SK-N-SH (cell line): ENCODE results near the gene XIST. TPM values are rescaled to one million over a fixed set of nuclear protein-coding genes. Genes with fewer than 3 reads are reported as not detected.

Source experiments
- CTCF ChIA-PET: fragments of 300-600, 350-600 bp; formaldehyde crosslinking; extraction: SDS; loops from one replicate; lab custom pipeline; 2021; lab: Yijun Ruan, JAX
- POLR2A ChIA-PET: fragments of 350-600 bp; sonication (Branson Sonifier 250); formaldehyde crosslinking; extraction: SDS; loops from one replicate; lab custom pipeline; 2020; ENCODE audit warnings: antibody characterized with exemption, inconsistent platforms; lab: Yijun Ruan, JAX
- DNase-seq: peaks from one replicate; pipeline ENCODE4 v3.0.0; 2012
- H2AFZ ChIP-seq: fragments of 200-600 bp; sonication (generic); 2 replicates; pipeline ENCODE4 v1.8.1; 2016; ENCODE audit warnings: antibody characterized with exemption, mild to moderate bottlenecking, low read depth
- H3F3A ChIP-seq: fragments of 200-600 bp; sonication (generic); replicated peaks from 2 replicates; pipeline ENCODE3; 2016; ENCODE audit warnings: antibody characterized with exemption, mild to moderate bottlenecking; ENCODE audit not compliant: insufficient read depth
- H3K27ac ChIP-seq, 2 experiments: fragments of 200-500 bp in 1 of 2; fragments of 200-600 bp in 1 of 2; sonication (Bioruptor generic) in 1 of 2; sonication (generic), shearing (Covaris generic) in 1 of 2; 2 replicates each; pipeline versions ENCODE4 v1.5.1 to v1.6.1; 2014 to 2016; ENCODE audit warnings: low read depth in 2 of 2, inconsistent platforms in 1 of 2, low read length in 1 of 2, mild to moderate bottlenecking in 1 of 2, mixed read lengths in 1 of 2
- H3K27me3 ChIP-seq: fragments of 200-600 bp; sonication (generic), shearing (Covaris generic); 2 replicates; pipeline ENCODE4 v1.6.1; 2016; ENCODE audit warnings: mixed run types; ENCODE audit not compliant: insufficient read depth
- H3K36me3 ChIP-seq, 2 experiments: fragments of 200-500 bp in 1 of 2; fragments of 200-600 bp in 1 of 2; sonication (Bioruptor generic) in 1 of 2; sonication (generic) in 1 of 2; replicated peaks in 1 of 2; 2 replicates each; pipeline versions ENCODE3 to v1.5.1; 2014 to 2016; ENCODE audit warnings: low read length in 1 of 2, mild to moderate bottlenecking in 1 of 2; ENCODE audit not compliant: insufficient read depth in 2 of 2, control insufficient read depth in 1 of 2
- H3K4me1 ChIP-seq, 2 experiments: fragments of 200-500 bp in 1 of 2; fragments of 200-600 bp in 1 of 2; sonication (Bioruptor generic) in 1 of 2; sonication (generic), shearing (Covaris generic) in 1 of 2; 2 replicates each; pipeline versions ENCODE4 v1.5.1 to v1.6.1; 2014 to 2016; ENCODE audit warnings: low read depth in 1 of 2, low read length in 1 of 2, mixed run types in 1 of 2; ENCODE audit not compliant: insufficient read depth in 2 of 2, control insufficient read depth in 1 of 2
- H3K4me2 ChIP-seq: fragments of 200-600 bp; sonication (generic), shearing (Covaris generic); 2 replicates; pipeline ENCODE4 v1.6.1; 2017; ENCODE audit warnings: mixed run types
- H3K4me3 ChIP-seq, 2 experiments: fragments of 200-500 bp in 1 of 2; fragments of 200-600 bp in 1 of 2; sonication (Bioruptor generic) in 1 of 2; sonication (generic), shearing (Covaris generic) in 1 of 2; 2 replicates each; pipeline versions ENCODE4 v1.5.1 to v1.8.1; 2014 to 2016; ENCODE audit warnings: low read depth in 2 of 2, inconsistent platforms in 1 of 2, low read length in 1 of 2, mild to moderate bottlenecking in 1 of 2, mixed read lengths in 1 of 2, moderate library complexity in 1 of 2
- H3K79me2 ChIP-seq: fragments of 200-600 bp; sonication (generic); 2 replicates; pipeline ENCODE4 v1.8.1; 2017; ENCODE audit warnings: mild to moderate bottlenecking; ENCODE audit not compliant: insufficient read depth
- H3K9ac ChIP-seq: fragments of 200-600 bp; sonication (generic); 2 replicates; pipeline ENCODE4 v1.6.1; 2017; ENCODE audit warnings: mixed run types
- H3K9me2 ChIP-seq: fragments of 200-600 bp; sonication (generic); 2 replicates; pipeline ENCODE4 v1.6.1; 2017; ENCODE audit warnings: mixed run types
- H3K9me3 ChIP-seq: fragments of 200-600 bp; sonication (generic); 2 replicates; pipeline ENCODE4 v1.6.1; 2017; ENCODE audit warnings: mixed run types, mild to moderate bottlenecking, moderate library complexity
- H4K20me1 ChIP-seq: fragments of 200-600 bp; sonication (generic); 2 replicates; pipeline ENCODE4 v1.6.1; 2017; ENCODE audit warnings: mild to moderate bottlenecking, mixed run types; ENCODE audit not compliant: insufficient read depth
- CHD2 ChIP-seq: fragments of 150-350 bp; IDR thresholded peaks from 2 replicates; pipeline ENCODE4 v1.6.1; 2018; ENCODE audit warnings: low read length; ENCODE audit not compliant: partially characterized antibody
- CTCF ChIP-seq: fragments of 200-600 bp; sonication (generic); IDR thresholded peaks from 2 replicates; pipeline ENCODE4 v1.6.1; 2017; ENCODE audit warnings: antibody characterized with exemption, mild to moderate bottlenecking, moderate library complexity
- EP300 ChIP-seq, 2 experiments: IDR thresholded peaks; 2 replicates each; pipeline versions ENCODE4 v1.4.0 to v1.6.1; 2012; ENCODE audit warnings: borderline replicate concordance in 1 of 2, low read depth in 1 of 2, low read length in 1 of 2
- EZH2phosphoT487 ChIP-seq: fragments of 200-600 bp; sonication (generic); IDR thresholded peaks from 2 replicates; pipeline ENCODE4 v1.6.1; 2017; ENCODE audit warnings: low read depth, mixed run types, mild to moderate bottlenecking, antibody characterized with exemption, moderate library complexity, borderline replicate concordance
- FOSL2 ChIP-seq: IDR thresholded peaks from 2 replicates; pipeline ENCODE4 v1.4.0; 2012; ENCODE audit warnings: low read depth, mild to moderate bottlenecking, moderate library complexity, borderline replicate concordance
- FOXJ3 ChIP-seq: sonication (generic); formaldehyde crosslinking; IDR thresholded peaks from 2 replicates; pipeline ENCODE4 v1.5.1; 2020; ENCODE audit warnings: mild to moderate bottlenecking, missing genetic modification reagents
- GABPA ChIP-seq: IDR thresholded peaks from 2 replicates; pipeline ENCODE4 v1.4.0; 2012; ENCODE audit warnings: low read depth, mild to moderate bottlenecking
- JUND ChIP-seq: IDR thresholded peaks from 2 replicates; pipeline ENCODE4 v1.4.0; 2012
- MEF2A ChIP-seq: IDR thresholded peaks from 2 replicates; pipeline ENCODE4 v1.4.0; 2012; ENCODE audit warnings: low read depth, borderline replicate concordance
- MXI1 ChIP-seq: IDR thresholded peaks from 2 replicates; pipeline ENCODE4 v1.6.1; 2012; ENCODE audit warnings: mild to moderate bottlenecking, low read depth, low read length, improper control_type of control experiment
- NFIC ChIP-seq: IDR thresholded peaks from 2 replicates; pipeline ENCODE4 v1.4.0; 2012; ENCODE audit warnings: borderline replicate concordance
- POLR2AphosphoS5 ChIP-seq: IDR thresholded peaks from 2 replicates; pipeline ENCODE4 v1.6.1; 2012; ENCODE audit warnings: low read depth, low read length
- RAD21 ChIP-seq: IDR thresholded peaks from 2 replicates; pipeline ENCODE4 v1.6.1; 2012; ENCODE audit warnings: mild to moderate bottlenecking, low read length
- RCOR1 ChIP-seq: fragments of 150-350 bp; IDR thresholded peaks from 2 replicates; pipeline ENCODE4 v1.6.1; 2017; ENCODE audit warnings: antibody characterized with exemption, low read length
- REST ChIP-seq: IDR thresholded peaks from 2 replicates; pipeline ENCODE4 v1.6.1; 2012; ENCODE audit warnings: mild to moderate bottlenecking, low read depth, low read length, moderate library complexity
- RFX5 ChIP-seq: IDR thresholded peaks from 2 replicates; pipeline ENCODE4 v1.6.1; 2012; ENCODE audit warnings: mild to moderate bottlenecking, improper control_type of control experiment, low read length
- SIN3A ChIP-seq: IDR thresholded peaks from 2 replicates; pipeline ENCODE4 v1.6.1; 2012; ENCODE audit warnings: low read depth, mild to moderate bottlenecking, low read length, moderate library complexity, borderline replicate concordance
- TAF1 ChIP-seq: IDR thresholded peaks from 2 replicates; pipeline ENCODE4 v1.6.1; 2012; ENCODE audit warnings: low read depth, mild to moderate bottlenecking, low read length, moderate library complexity, borderline replicate concordance
- USF1 ChIP-seq: IDR thresholded peaks from 2 replicates; pipeline ENCODE4 v1.4.0; 2012; ENCODE audit warnings: low read depth, borderline replicate concordance
- YY1 ChIP-seq: IDR thresholded peaks from 2 replicates; pipeline ENCODE4 v1.4.0; 2012; ENCODE audit warnings: low read depth, mild to moderate bottlenecking
- WGBS: methylation state at CpG from one replicate; pipeline ENCODE4 v1.1.6; 2017; ENCODE audit warnings: low lambda C conversion rate; 5-methylcytosine and 5-hydroxymethylcytosine counted together
- polyA plus RNA-seq, 3 experiments: library from polyadenylated mRNA; depleted of rRNA; stranded (reverse); fragments of >200 nt; gene quantifications; 2 replicates each; pipeline ENCODE4 v1.2.3, GENCODE V29; 2012
- TF ChIP-seq, protein P1 (sequence below): fragments of 150-350 bp; IDR thresholded peaks from 2 replicates; pipeline ENCODE4 v1.6.1; 2017; ENCODE audit warnings: antibody characterized with exemption, low read length, low read depth, borderline replicate concordance
- TF ChIP-seq, protein P2 (sequence below): IDR thresholded peaks from 2 replicates; pipeline ENCODE4 v1.4.0; 2012; ENCODE audit warnings: low read depth, borderline replicate concordance
- TF ChIP-seq, protein P3 (sequence below): fragments of 150-350 bp; IDR thresholded peaks from 2 replicates; pipeline ENCODE4 v1.6.1; 2016; ENCODE audit warnings: mild to moderate bottlenecking, low read depth, low read length

XIST gene
- 135 and 215 TPM in 2 replicates for polyA plus RNA-seq (2012; rRNA removed)
- polyA plus RNA-seq (2012; cell fraction: cytosol; rRNA removed), result 1.6 and 1.9 TPM in 2 replicates
- polyA plus RNA-seq (2012; cell fraction: nucleus; rRNA removed), result 846 and 1,404 TPM in 2 replicates

DNA sequence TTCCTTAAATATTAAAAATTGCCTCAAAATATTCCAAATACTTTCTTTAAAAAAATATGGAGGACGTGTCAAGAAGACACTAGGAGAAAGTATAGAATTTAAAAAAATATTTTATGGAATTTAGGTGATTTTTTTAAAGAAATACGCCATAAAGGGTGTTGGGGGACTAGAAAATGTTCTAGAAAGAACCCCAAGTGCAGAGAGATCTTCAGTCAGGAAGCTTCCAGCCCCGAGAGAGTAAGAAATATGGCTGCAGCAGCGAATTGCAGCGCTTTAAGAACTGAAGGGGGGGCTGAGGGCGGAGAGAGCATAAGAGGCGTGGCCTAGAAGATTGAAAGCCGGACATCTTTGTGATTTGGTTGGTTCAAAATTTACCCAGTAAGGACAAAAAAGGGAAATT, at the start of gene XIST:
TSS of gene XIST (minus strand) at position 248 of the 400 bp plus-strand sequence.
- Histone ChIP-seq H3K4me3 (peak within 1 kb of the TSS; percentile 70 to 72), H3K79me2 (peaks cover 44% of the 10 kb centered on the region), H2AFZ (peak within 1 kb of the TSS; percentile 58; the same call in 1 of the 2 replicates), H3K27ac (peak within 1 kb of the TSS; percentile 87 to 96), H3K4me2 (peak within 1 kb of the TSS; percentile 73), H3K4me1 (no peaks in the 10 kb centered on the region), H3K9me2 (no peaks in the 10 kb centered on the region), H3F3A (no peaks in the 10 kb centered on the region), H3K9ac (peak within 1 kb of the TSS; percentile 99), H3K36me3 (peaks cover 5 to 10% of the 10 kb centered on the region in 2 experiments), H4K20me1 (peaks cover 33% of the 10 kb centered on the region), H3K9me3 (no peaks in the 10 kb centered on the region), H3K27me3 (no peaks in the 10 kb centered on the region)
- CTCF ChIA-PET, result no interaction called here
- POLR2A ChIA-PET, result no interaction called here
- 20% methylated on average over 8 of the region's 8 CpGs for WGBS
- DNase-seq, result peak; percentile 57
- TF ChIP-seq NFIC (no peak), CTCF (no peak), EZH2phosphoT487 (no peak), JUND (no peak), CHD2 (no peak), SIN3A (peak; percentile 69; the same call in 1 of the 2 replicates), FOXJ3 (CRISPR knock-in tag) (no peak), REST (peak; percentile 50; the same call in 1 of the 2 replicates), FOSL2 (no peak), TAF1 (peak; percentile 100), GABPA (no peak), MXI1 (peak; percentile 28; the same call in 1 of the 2 replicates), EP300 (IDR thresholded peaks at IDR 0.05; ENCODE audit: borderline replicate concordance in 1 of 2, low read depth in 1 of 2, low read length in 1 of 2) (no peak), RCOR1 (no peak), USF1 (no peak), YY1 (peak; percentile 84; the same call in 1 of the 2 replicates), RAD21 (no peak), MEF2A (no peak), POLR2AphosphoS5 (peak; percentile 99), RFX5 (no peak)
- TF ChIP-seq, protein P1, sequence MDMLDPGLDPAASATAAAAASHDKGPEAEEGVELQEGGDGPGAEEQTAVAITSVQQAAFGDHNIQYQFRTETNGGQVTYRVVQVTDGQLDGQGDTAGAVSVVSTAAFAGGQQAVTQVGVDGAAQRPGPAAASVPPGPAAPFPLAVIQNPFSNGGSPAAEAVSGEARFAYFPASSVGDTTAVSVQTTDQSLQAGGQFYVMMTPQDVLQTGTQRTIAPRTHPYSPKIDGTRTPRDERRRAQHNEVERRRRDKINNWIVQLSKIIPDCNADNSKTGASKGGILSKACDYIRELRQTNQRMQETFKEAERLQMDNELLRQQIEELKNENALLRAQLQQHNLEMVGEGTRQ, result no peak
- TF ChIP-seq, protein P2, sequence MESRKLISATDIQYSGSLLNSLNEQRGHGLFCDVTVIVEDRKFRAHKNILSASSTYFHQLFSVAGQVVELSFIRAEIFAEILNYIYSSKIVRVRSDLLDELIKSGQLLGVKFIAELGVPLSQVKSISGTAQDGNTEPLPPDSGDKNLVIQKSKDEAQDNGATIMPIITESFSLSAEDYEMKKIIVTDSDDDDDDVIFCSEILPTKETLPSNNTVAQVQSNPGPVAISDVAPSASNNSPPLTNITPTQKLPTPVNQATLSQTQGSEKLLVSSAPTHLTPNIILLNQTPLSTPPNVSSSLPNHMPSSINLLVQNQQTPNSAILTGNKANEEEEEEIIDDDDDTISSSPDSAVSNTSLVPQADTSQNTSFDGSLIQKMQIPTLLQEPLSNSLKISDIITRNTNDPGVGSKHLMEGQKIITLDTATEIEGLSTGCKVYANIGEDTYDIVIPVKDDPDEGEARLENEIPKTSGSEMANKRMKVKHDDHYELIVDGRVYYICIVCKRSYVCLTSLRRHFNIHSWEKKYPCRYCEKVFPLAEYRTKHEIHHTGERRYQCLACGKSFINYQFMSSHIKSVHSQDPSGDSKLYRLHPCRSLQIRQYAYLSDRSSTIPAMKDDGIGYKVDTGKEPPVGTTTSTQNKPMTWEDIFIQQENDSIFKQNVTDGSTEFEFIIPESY, result no peak
- TF ChIP-seq, protein P3, sequence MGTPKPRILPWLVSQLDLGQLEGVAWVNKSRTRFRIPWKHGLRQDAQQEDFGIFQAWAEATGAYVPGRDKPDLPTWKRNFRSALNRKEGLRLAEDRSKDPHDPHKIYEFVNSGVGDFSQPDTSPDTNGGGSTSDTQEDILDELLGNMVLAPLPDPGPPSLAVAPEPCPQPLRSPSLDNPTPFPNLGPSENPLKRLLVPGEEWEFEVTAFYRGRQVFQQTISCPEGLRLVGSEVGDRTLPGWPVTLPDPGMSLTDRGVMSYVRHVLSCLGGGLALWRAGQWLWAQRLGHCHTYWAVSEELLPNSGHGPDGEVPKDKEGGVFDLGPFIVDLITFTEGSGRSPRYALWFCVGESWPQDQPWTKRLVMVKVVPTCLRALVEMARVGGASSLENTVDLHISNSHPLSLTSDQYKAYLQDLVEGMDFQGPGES, result no peak
